COLO668 (cell line): ENCODE results near the gene TUBA3D.
"Not testable (repeated sequence)": the region's sequence is repeated elsewhere in the genome, so short reads cannot be mapped to it uniquely, and the experiment has no call there.

Source experiments
- DNase-seq: peaks from one replicate; lab custom pipeline; 2025; ENCODE audit not compliant: unreplicated experiment; lab: John Stamatoyannopoulos, UW

The TUBA3D gene

GRCh38 chr2:131475831-131476230 is at the start of gene TUBA3D:
Gene TUBA3D, plus strand, starts transcription at chr2:131476119. Its CDS starts 81 bp downstream, at chr2:131476200.
- no peak for DNase-seq

- DNase-seq, result no peak
Measured at GRCh38 chr2:131426727-131427126, 49.2 kb upstream of the TUBA3D start.

GRCh38 chr2:131431336-131431735 is 44.6 kb upstream of the TUBA3D start:
- DNase-seq, result no peak

GRCh38 chr2:131440742-131441468 is 35.0 kb upstream of the TUBA3D start:
- DNase-seq, result not testable (repeated sequence)

GRCh38 chr2:131444736-131445514 is 31.0 kb upstream of the TUBA3D start:
- DNase-seq, result not testable (repeated sequence)

- DNase-seq, result not testable (repeated sequence)
Measured at GRCh38 chr2:131445515-131445797, 30.5 kb upstream of the TUBA3D start.

GRCh38 chr2:131445896-131446295 is 30.0 kb upstream of the TUBA3D start:
- no peak for DNase-seq

- not testable (repeated sequence) for DNase-seq
Measured at GRCh38 chr2:131447981-131448380, 27.9 kb upstream of the TUBA3D start.

- DNase-seq, result not testable (repeated sequence)
Measured at GRCh38 chr2:131451265-131451949, 24.5 kb upstream of the TUBA3D start.

- DNase-seq, result not testable (repeated sequence)
Measured at GRCh38 chr2:131454914-131455313, 21.0 kb upstream of the TUBA3D start.

- not testable (repeated sequence) for DNase-seq
Measured at GRCh38 chr2:131467722-131468121, 8.2 kb upstream of the TUBA3D start.

- not testable (repeated sequence) for DNase-seq
Measured at GRCh38 chr2:131470944-131471343, 5.0 kb upstream of the TUBA3D start.

- DNase-seq, result not testable (repeated sequence)
Measured at GRCh38 chr2:131471624-131472023, 4.3 kb upstream of the TUBA3D start.

GRCh38 chr2:131473266-131473665 is 2.7 kb upstream of the TUBA3D start:
- DNase-seq, result not testable (repeated sequence)

- DNase-seq, result not testable (repeated sequence)
Measured at GRCh38 chr2:131476363-131476762, 444 bp downstream of the TUBA3D start.

GRCh38 chr2:131477227-131477626 is 1.3 kb downstream of the TUBA3D start:
- not testable (repeated sequence) for DNase-seq

GRCh38 chr2:131478074-131478849 is 2.3 kb downstream of the TUBA3D start:
- DNase-seq, result not testable (repeated sequence)

GRCh38 chr2:131478850-131479461 is 3.0 kb downstream of the TUBA3D start:
- not testable (repeated sequence) for DNase-seq

GRCh38 chr2:131480351-131480750 is 4.4 kb downstream of the TUBA3D start:
- not testable (repeated sequence) for DNase-seq

- not testable (repeated sequence) for DNase-seq
Measured at GRCh38 chr2:131482506-131483155, 6.7 kb downstream of the TUBA3D start.
